Measurements from ENCODE around the gene PDE9A. TPM values are rescaled to one million over a fixed set of nuclear protein-coding genes. Genes with fewer than 3 reads are reported as not detected.

The PDE9A gene
- polyA plus RNA-seq, 2 of the 4 experiments (the other 2 are of a cell fraction) = 1.3 to 3.1 TPM

DNA sequence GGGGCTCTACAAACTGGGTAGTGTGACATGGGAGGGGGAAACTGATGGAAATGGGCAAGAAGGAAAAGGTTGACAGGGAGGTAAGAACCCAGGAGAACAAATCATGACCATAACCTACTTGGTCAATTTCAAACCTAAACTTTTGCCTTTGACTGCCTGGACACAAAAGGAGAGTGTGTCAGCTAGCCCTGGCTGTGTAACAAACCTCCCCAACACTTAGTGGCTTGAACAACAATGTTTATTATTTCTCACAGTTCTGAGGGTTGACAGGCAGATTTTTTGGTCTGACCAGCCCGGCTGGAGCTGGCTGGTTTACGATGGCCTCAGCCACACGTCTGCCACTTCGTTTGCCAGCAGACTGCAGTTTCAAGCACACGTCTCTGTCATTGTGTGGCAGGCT is 133.5 kb downstream of the PDE9A start:
- TF ChIP-seq E2F6 (IDR thresholded peaks at IDR 0.05; ENCODE audit: borderline replicate concordance, low read depth) (no peak), HOXB5 (CRISPR knock-in tag; IDR thresholded peaks at IDR 0.05) (no peak), ZSCAN20 (CRISPR knock-in tag; IDR thresholded peaks at IDR 0.05) (no peak), CHD4 (IDR thresholded peaks at IDR 0.05; ENCODE audit: borderline replicate concordance) (no peak), RNF2 (IDR thresholded peaks at IDR 0.05; ENCODE audit: borderline replicate concordance, low read depth) (no peak), SMC3 (IDR thresholded peaks at IDR 0.05) (no peak)
- POLR2A ChIA-PET = no interaction called here
- CTCF ChIA-PET = interaction anchor here (1.1 to 1.4 kb wide), 3 partner anchors 14 to 133 kb away, joined by 3 to 4 read pairs (median 3); partner anchors contain the start of gene PDE9A
- Histone ChIP-seq H3K9me3 (no peaks in the 10 kb centered on the region; the same call in 2 of the 3 replicates), H3K27ac (no peak overlapping the region), H3K4me2 (no peak overlapping the region), H3K4me1 (no peaks in the 10 kb centered on the region), H3K4me3 (no peak overlapping the region)
- WGBS (ENCODE audit: missing lambda C conversion rate) = 34% methylated on average over 5 of the region's 5 CpGs
- FAIRE-seq (no peak), DNase-seq (ENCODE audit: low read depth in 1 of 2, low spot score in 1 of 2) (no peak), ATAC-seq (no peak)

DNA sequence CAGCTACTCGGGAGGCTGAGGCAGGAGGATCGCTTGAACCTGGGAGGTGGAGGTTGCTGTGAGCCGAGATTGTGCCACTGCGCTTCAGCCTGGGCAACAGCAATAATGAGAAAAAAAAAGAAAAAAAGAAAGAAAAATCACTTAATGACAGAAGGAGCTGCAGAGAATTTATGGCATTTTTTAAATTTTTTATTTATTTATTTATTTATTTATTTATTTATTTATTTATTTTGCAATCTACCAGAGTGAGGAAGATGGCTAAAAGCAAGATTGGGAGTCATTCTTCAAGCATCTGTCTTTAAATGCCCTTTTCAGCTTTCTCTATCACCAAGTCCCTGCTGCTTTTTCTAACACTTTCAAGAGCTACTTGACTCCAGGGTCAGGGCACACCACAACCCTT is 134.2 kb downstream of the PDE9A start:
- WGBS (ENCODE audit: missing lambda C conversion rate) = 50% methylated on average over 4 of the region's 4 CpGs
- POLR2A ChIA-PET = no interaction called here
- CTCF ChIA-PET = interaction anchor here (1.3 kb wide), 1 partner anchor 134 kb away, joined by 3 read pairs; the partner anchor contains the start of gene PDE9A

DNA sequence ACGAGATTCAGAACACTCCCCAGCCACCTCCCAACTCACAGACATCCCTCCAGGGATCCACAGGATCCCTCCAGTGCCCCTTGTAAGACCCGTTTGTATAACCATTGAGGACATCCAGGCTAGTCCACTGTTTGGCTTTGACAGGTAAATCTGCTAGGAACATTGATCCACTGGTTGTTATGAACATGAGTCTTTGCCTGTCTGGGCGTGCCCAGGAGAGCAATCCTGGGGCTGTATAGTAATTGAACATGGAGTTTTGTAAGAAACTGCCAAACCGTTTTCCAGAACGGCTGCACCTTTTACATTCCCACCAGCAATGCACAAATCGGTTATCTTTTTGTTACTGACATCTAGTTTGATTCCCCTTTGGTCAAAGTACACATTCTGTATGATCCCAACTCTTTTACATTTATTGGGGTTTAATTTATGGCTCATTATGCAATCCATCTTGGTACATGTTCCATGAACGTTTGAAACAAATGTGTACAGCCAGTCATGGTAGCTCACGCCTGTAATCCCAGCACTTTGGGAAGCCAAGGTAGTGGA is 137.2 kb downstream of the PDE9A start:
- POLR2A ChIA-PET = no interaction called here
- FAIRE-seq = no peak
- WGBS (ENCODE audit: missing lambda C conversion rate) = 28% methylated on average over 8 of the region's 8 CpGs

More for the DNA sequence above, 134.2 kb downstream of the PDE9A start:
- Histone ChIP-seq H3K4me2 (no peak overlapping the region), H3K27ac (no peak overlapping the region), H3K9me3 (no peaks in the 10 kb centered on the region; the same call in 2 of the 3 replicates), H3K4me1 (no peaks in the 10 kb centered on the region), H3K4me3 (no peak overlapping the region)
- ATAC-seq (no peak), DNase-seq (ENCODE audit: low read depth in 1 of 2, low spot score in 1 of 2) (no peak), FAIRE-seq (no peak)
- TF ChIP-seq USF2 (IDR thresholded peaks at IDR 0.05) (no peak), NPAS2 (CRISPR knock-in tag; IDR thresholded peaks at IDR 0.05; ENCODE audit: borderline replicate concordance) (no peak), CBX8 (IDR thresholded peaks at IDR 0.05) (no peak), ZC3H11A (IDR thresholded peaks at IDR 0.05) (peak; percentile 24)

GRCh38 chr21:42793774-42794173 is 140.4 kb downstream of the PDE9A start:
- Histone ChIP-seq H3K27ac (no peak overlapping the region), H3K4me1 (no peaks in the 10 kb centered on the region), H3K4me2 (no peak overlapping the region), H3K9me3 (no peaks in the 10 kb centered on the region), H3K4me3 (no peak overlapping the region)
- TF ChIP-seq HEYL (CRISPR knock-in tag; IDR thresholded peaks at IDR 0.05) (no peak), NFE2L2 (conservative IDR thresholded peaks at IDR 0.05; ENCODE audit: low read length) (no peak), ZSCAN20 (CRISPR knock-in tag; IDR thresholded peaks at IDR 0.05) (no peak), CBX8 (IDR thresholded peaks at IDR 0.05) (no peak), RAD21 (conservative IDR thresholded peaks at IDR 0.05 in 1 of 2, IDR thresholded peaks at IDR 0.05 in 1 of 2) (no peak), EP300 (IDR thresholded peaks at IDR 0.05) (no peak), JUNB (IDR thresholded peaks at IDR 0.05) (no peak), HOXB13 (CRISPR knock-in tag; IDR thresholded peaks at IDR 0.05; ENCODE audit: low read depth) (no peak), CHD4 (IDR thresholded peaks at IDR 0.05; ENCODE audit: borderline replicate concordance) (no peak), JUN (IDR thresholded peaks at IDR 0.05) (no peak), PBX3 (IDR thresholded peaks at IDR 0.05) (no peak), BHLHE40 (IDR thresholded peaks at IDR 0.05; ENCODE audit: low read depth, low read length) (no peak), ESRRA (IDR thresholded peaks at IDR 0.05; ENCODE audit: borderline replicate concordance, low read length) (no peak)
- POLR2A ChIA-PET = no interaction called here
- WGBS (ENCODE audit: missing lambda C conversion rate) = 50% methylated on average over 7 of the region's 7 CpGs
- FAIRE-seq (no peak), DNase-seq (ENCODE audit: low read depth in 1 of 2, low spot score in 1 of 2) (no peak), ATAC-seq (no peak)
- CTCF ChIA-PET = interaction anchor here (0.6 to 1.4 kb wide), 4 partner anchors 27 to 201 kb away, joined by 3 read pairs; no protein-coding TSS in a partner anchor

More for the DNA sequence above, 137.2 kb downstream of the PDE9A start:
- H3K9me3 ChIP-seq = no peaks in the 10 kb centered on the region; the same call in 2 of the 3 replicates
- H3K4me1 ChIP-seq = no peaks in the 10 kb centered on the region
- no peak overlapping the region for H3K4me3 ChIP-seq
- H3K4me2 ChIP-seq = no peak overlapping the region
- ATAC-seq = peak in 1 of 2 experiments; percentile 43; a peak in 1 of 6 replicates
- CTCF ChIA-PET = no interaction called here
- TF ChIP-seq BHLHE40 (IDR thresholded peaks at IDR 0.05; ENCODE audit: low read depth, low read length) = no peak
- no peak for TF ChIP-seq CBX8 (IDR thresholded peaks at IDR 0.05)
- no peak for TF ChIP-seq HOXB13 (CRISPR knock-in tag; IDR thresholded peaks at IDR 0.05; ENCODE audit: low read depth)
- TF ChIP-seq, protein P1, sequence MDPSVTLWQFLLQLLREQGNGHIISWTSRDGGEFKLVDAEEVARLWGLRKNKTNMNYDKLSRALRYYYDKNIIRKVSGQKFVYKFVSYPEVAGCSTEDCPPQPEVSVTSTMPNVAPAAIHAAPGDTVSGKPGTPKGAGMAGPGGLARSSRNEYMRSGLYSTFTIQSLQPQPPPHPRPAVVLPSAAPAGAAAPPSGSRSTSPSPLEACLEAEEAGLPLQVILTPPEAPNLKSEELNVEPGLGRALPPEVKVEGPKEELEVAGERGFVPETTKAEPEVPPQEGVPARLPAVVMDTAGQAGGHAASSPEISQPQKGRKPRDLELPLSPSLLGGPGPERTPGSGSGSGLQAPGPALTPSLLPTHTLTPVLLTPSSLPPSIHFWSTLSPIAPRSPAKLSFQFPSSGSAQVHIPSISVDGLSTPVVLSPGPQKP (IDR thresholded peaks at IDR 0.05; ENCODE audit: low read depth, low read length) = no peak
- no peak for TF ChIP-seq ATOH8 (CRISPR knock-in tag; IDR thresholded peaks at IDR 0.05; ENCODE audit: low read depth)
- no peak for TF ChIP-seq CHD4 (IDR thresholded peaks at IDR 0.05; ENCODE audit: borderline replicate concordance)
- no peak for TF ChIP-seq ZNF302 (CRISPR knock-in tag; IDR thresholded peaks at IDR 0.05)
- TF ChIP-seq JUN (IDR thresholded peaks at IDR 0.05) = no peak
- no peak overlapping the region for H3K27ac ChIP-seq
- no peak for DNase-seq (ENCODE audit: low read depth in 1 of 2, low spot score in 1 of 2)

All from A549 (cell line).